HG02885 (cell line): Measurements from ENCODE around the gene UBE3B.
A peak's percentile ranks its signal among the peaks of the same experiment; 100 is the strongest.
"Not testable (repeated sequence)": the region's sequence is repeated elsewhere in the genome, so short reads cannot be mapped to it uniquely, and the experiment has no call there.

Source experiments
- ATAC-seq: cut with Tn5 transposase; IDR thresholded peaks from one replicate; pipeline ENCODE4 v1.9.1; 2021; ENCODE audit warnings: mild to moderate bottlenecking; ENCODE audit not compliant: unreplicated experiment, poor library complexity

Gene UBE3B

GRCh38 chr12:109477185-109477962 is at the start of gene UBE3B, which contains the start of gene KCTD10:
Gene UBE3B, plus strand, starts transcription at chr12:109477634. Its CDS starts 5,918 bp downstream, at chr12:109483552.
Gene KCTD10, minus strand, starts transcription at chr12:109477300. Its CDS starts 38 bp downstream, at chr12:109477262.
- peak; percentile 91 for ATAC-seq

GRCh38 chr12:109428037-109428629 is 49.3 kb upstream of the UBE3B start:
- ATAC-seq = no peak

- not testable (repeated sequence) for ATAC-seq
Observed at GRCh38 chr12:109428804-109429203, 48.6 kb upstream of the UBE3B start.

GRCh38 chr12:109430244-109430643 is 47.2 kb upstream of the UBE3B start:
- ATAC-seq = no peak

GRCh38 chr12:109432431-109432830 is 45.0 kb upstream of the UBE3B start:
- ATAC-seq = no peak

- no peak for ATAC-seq
Observed at GRCh38 chr12:109432842-109433304, 44.6 kb upstream of the UBE3B start.

GRCh38 chr12:109433618-109434017 is 43.8 kb upstream of the UBE3B start:
- ATAC-seq = no peak

- ATAC-seq = no peak
Observed at GRCh38 chr12:109434582-109434981, 42.9 kb upstream of the UBE3B start.

GRCh38 chr12:109435428-109436187 is 41.8 kb upstream of the UBE3B start:
- no peak for ATAC-seq

- no peak for ATAC-seq
Observed at GRCh38 chr12:109436188-109436560, 41.3 kb upstream of the UBE3B start.

- ATAC-seq = no peak
Observed at GRCh38 chr12:109439181-109439580, 38.3 kb upstream of the UBE3B start.

- ATAC-seq = not testable (repeated sequence)
Observed at GRCh38 chr12:109439951-109440350, 37.5 kb upstream of the UBE3B start.

- ATAC-seq = no peak
Observed at GRCh38 chr12:109440851-109441490, 36.5 kb upstream of the UBE3B start.

- ATAC-seq = no peak
Observed at GRCh38 chr12:109443794-109444193, 33.6 kb upstream of the UBE3B start.

- ATAC-seq = no peak
Observed at GRCh38 chr12:109444259-109444658, 33.2 kb upstream of the UBE3B start.

- no peak for ATAC-seq
Observed at GRCh38 chr12:109445191-109445609, 32.2 kb upstream of the UBE3B start.

- ATAC-seq = no peak
Observed at GRCh38 chr12:109446869-109447268, 30.6 kb upstream of the UBE3B start.

- ATAC-seq = no peak
Observed at GRCh38 chr12:109447482-109447881, 30.0 kb upstream of the UBE3B start.

GRCh38 chr12:109448272-109448671 is 29.2 kb upstream of the UBE3B start:
- ATAC-seq = no peak

GRCh38 chr12:109448707-109449390 is 28.6 kb upstream of the UBE3B start:
- ATAC-seq = no peak
